KMS-11 (cell line): ENCODE data around the gene THRB.

Source experiments
- H2AFZ ChIP-seq: fragments of 200-600 bp; sonication (generic); 2 replicates; pipeline ENCODE4 v1.6.1; 2016; ENCODE audit warnings: antibody characterized with exemption, mixed run types, low read depth
- H3K27ac ChIP-seq: fragments of 200-600 bp; sonication (generic); 2 replicates; pipeline ENCODE4 v1.6.1; 2016; ENCODE audit warnings: mild to moderate bottlenecking, mixed run types
- H3K27me3 ChIP-seq: fragments of 200-600 bp; sonication (generic); 2 replicates; pipeline ENCODE4 v1.6.1; 2017; ENCODE audit warnings: mild to moderate bottlenecking, low read depth, mixed run types, moderate library complexity; ENCODE audit not compliant: insufficient read depth
- H3K36me3 ChIP-seq: fragments of 200-600 bp; sonication (generic); 2 replicates; pipeline ENCODE4 v1.6.1; 2017; ENCODE audit warnings: mild to moderate bottlenecking, mixed run types; ENCODE audit not compliant: insufficient read depth
- H3K4me1 ChIP-seq: fragments of 200-600 bp; sonication (generic); 2 replicates; pipeline ENCODE4 v1.6.1; 2016; ENCODE audit warnings: mild to moderate bottlenecking, low read depth, mixed run types; ENCODE audit not compliant: poor library complexity, severe bottlenecking
- H3K4me2 ChIP-seq: fragments of 200-600 bp; sonication (generic); 2 replicates; pipeline ENCODE4 v1.7.0; 2016; ENCODE audit warnings: mild to moderate bottlenecking, mixed run types
- H3K4me3 ChIP-seq: fragments of 200-600 bp; sonication (generic); IDR thresholded peaks from 2 replicates; pipeline ENCODE4 v1.6.1; 2017; ENCODE audit warnings: low read depth, low read length, mixed read lengths; ENCODE audit not compliant: insufficient read depth
- H3K79me2 ChIP-seq: fragments of 200-600 bp; sonication (generic); 2 replicates; pipeline ENCODE4 v1.6.1; 2016; ENCODE audit warnings: low read depth, mixed run types; ENCODE audit not compliant: insufficient read depth
- H3K9ac ChIP-seq: fragments of 200-600 bp; sonication (generic); 2 replicates; pipeline ENCODE4 v1.6.1; 2016; ENCODE audit warnings: mild to moderate bottlenecking, mixed run types
- H4K20me1 ChIP-seq: fragments of 200-600 bp; sonication (generic); 2 replicates; pipeline ENCODE4 v1.6.1; 2016; ENCODE audit warnings: mild to moderate bottlenecking, mixed run types; ENCODE audit not compliant: insufficient read depth
- TF ChIP-seq, protein P1 (sequence below): fragments of 200-600 bp; sonication (generic); conservative IDR thresholded peaks from 2 replicates; pipeline ENCODE4 v1.6.1; 2017; ENCODE audit warnings: low read depth, mild to moderate bottlenecking, antibody characterized with exemption, low read length, moderate library complexity, mixed read lengths

THRB gene

DNA sequence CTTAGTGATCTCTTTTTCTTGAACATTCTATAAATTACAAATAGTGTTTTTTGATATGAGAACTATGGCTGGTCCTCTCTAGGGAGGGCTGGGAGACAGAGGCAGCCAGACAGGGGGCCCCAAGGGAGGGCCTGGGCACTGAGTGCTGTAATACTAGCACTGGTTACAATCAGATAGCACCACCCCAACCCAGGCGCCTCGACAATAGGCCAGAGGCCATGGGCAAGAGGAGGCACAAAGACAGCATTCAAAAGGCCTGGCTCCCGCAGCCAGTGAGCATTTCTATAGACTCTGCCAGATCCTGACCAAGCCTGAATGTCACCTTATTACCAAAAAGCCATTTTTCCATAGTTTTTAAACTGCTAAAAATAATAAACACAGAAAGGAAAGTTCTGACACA, 158.5 kb downstream of the THRB start:
- TF ChIP-seq, protein P1, sequence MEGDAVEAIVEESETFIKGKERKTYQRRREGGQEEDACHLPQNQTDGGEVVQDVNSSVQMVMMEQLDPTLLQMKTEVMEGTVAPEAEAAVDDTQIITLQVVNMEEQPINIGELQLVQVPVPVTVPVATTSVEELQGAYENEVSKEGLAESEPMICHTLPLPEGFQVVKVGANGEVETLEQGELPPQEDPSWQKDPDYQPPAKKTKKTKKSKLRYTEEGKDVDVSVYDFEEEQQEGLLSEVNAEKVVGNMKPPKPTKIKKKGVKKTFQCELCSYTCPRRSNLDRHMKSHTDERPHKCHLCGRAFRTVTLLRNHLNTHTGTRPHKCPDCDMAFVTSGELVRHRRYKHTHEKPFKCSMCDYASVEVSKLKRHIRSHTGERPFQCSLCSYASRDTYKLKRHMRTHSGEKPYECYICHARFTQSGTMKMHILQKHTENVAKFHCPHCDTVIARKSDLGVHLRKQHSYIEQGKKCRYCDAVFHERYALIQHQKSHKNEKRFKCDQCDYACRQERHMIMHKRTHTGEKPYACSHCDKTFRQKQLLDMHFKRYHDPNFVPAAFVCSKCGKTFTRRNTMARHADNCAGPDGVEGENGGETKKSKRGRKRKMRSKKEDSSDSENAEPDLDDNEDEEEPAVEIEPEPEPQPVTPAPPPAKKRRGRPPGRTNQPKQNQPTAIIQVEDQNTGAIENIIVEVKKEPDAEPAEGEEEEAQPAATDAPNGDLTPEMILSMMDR: no peak
- no peak overlapping the region for H3K4me2 ChIP-seq
- H3K4me3 ChIP-seq: no peak overlapping the region
- no peaks in the 10 kb centered on the region for H3K79me2 ChIP-seq
- H3K9ac ChIP-seq: no peak overlapping the region
- no peaks in the 10 kb centered on the region for H3K4me1 ChIP-seq
- no peak overlapping the region for H2AFZ ChIP-seq
- H3K36me3 ChIP-seq: no peaks in the 10 kb centered on the region
- H3K27me3 ChIP-seq: no peaks in the 10 kb centered on the region
- no peak overlapping the region for H3K27ac ChIP-seq
- H4K20me1 ChIP-seq: no peaks in the 10 kb centered on the region

DNA sequence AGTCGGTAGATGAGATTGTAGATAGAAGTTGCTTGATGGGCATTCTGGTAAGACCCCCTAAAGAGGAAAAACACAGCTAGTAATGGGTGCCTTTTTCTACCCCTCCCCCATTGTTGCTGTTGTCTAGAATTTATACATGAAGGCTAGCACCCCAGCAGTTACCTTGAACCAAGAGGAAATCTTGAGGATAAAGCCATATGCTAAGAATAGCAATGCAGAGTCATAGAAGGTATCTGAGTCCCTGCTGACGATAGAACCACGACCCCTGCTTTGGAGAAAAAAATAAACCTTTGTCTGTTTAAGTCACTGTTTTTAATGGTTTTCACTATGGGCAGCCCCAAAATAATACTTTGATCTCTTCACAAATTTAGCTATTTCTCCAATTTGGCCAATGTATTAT, 162.6 kb downstream of the THRB start:
- Histone ChIP-seq H3K36me3 (no peaks in the 10 kb centered on the region), H3K9ac (no peak overlapping the region), H3K4me2 (no peak overlapping the region), H3K27me3 (no peaks in the 10 kb centered on the region), H2AFZ (no peak overlapping the region), H3K4me1 (no peaks in the 10 kb centered on the region), H4K20me1 (no peaks in the 10 kb centered on the region), H3K79me2 (no peaks in the 10 kb centered on the region), H3K27ac (no peak overlapping the region), H3K4me3 (no peak overlapping the region)
- TF ChIP-seq, protein P1: no peak

DNA sequence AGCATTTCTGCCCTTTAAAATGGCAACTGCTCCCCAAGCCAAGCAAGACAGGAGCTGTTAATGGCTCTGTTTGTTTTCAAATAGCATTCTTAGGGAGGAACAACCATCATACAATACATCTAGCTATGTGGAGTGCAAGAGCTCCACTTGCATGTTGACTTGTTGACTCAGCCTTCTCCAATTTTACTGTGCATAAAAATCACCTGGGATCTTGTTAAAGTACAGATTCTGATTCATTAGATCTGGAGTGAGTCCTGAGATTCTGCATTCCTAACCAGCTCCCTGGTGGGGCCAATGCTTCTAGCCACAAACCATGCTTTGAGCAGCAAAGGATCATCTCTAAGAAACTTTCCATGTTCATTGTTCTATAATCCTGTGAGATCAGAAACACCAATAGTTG, 171.4 kb downstream of the THRB start:
- Histone ChIP-seq H3K4me3 (no peak overlapping the region), H3K27me3 (no peaks in the 10 kb centered on the region), H3K36me3 (no peaks in the 10 kb centered on the region), H3K27ac (no peak overlapping the region), H3K9ac (no peak overlapping the region), H3K79me2 (no peaks in the 10 kb centered on the region), H3K4me1 (no peaks in the 10 kb centered on the region), H4K20me1 (no peaks in the 10 kb centered on the region), H3K4me2 (no peak overlapping the region), H2AFZ (no peak overlapping the region)
- TF ChIP-seq, protein P1: no peak

DNA sequence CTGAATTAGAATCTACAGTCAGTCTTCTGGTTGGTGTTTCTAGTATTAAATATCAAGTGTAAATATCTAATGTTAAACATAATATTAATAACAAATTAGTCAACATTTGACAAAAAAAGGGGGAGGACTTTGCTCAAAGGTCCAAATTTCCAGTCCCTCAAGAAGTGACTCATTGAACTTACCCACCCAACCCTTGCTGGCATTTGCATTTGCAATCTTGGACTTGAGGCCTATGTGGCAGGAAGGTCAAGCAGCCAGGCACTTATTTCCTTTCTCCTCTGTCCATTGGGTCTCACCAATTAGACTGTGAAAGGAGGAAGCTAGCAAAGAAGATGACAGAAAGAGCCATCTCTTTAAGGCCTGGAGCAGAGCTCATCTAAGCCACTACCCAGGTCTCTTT, 174.0 kb downstream of the THRB start:
- no peak overlapping the region for H3K9ac ChIP-seq
- H3K79me2 ChIP-seq: no peaks in the 10 kb centered on the region
- H3K27ac ChIP-seq: no peak overlapping the region
- no peak overlapping the region for H3K4me3 ChIP-seq
- no peaks in the 10 kb centered on the region for H4K20me1 ChIP-seq
- no peaks in the 10 kb centered on the region for H3K4me1 ChIP-seq
- no peaks in the 10 kb centered on the region for H3K27me3 ChIP-seq
- no peak overlapping the region for H2AFZ ChIP-seq
- no peaks in the 10 kb centered on the region for H3K36me3 ChIP-seq
- TF ChIP-seq, protein P1: no peak
- no peak overlapping the region for H3K4me2 ChIP-seq
